HG03575 (cell line): Measurements from ENCODE around the gene AIRE.
"Not testable (repeated sequence)": the region's sequence is repeated elsewhere in the genome, so short reads cannot be mapped to it uniquely, and the experiment has no call there.

Source experiments
- ATAC-seq: cut with Tn5 transposase; IDR thresholded peaks from one replicate; pipeline ENCODE4 v1.9.1; 2021; ENCODE audit not compliant: unreplicated experiment, insufficient number of reproducible peaks, low FRiP score; ENCODE audit errors: extremely low read depth

Gene AIRE

DNA sequence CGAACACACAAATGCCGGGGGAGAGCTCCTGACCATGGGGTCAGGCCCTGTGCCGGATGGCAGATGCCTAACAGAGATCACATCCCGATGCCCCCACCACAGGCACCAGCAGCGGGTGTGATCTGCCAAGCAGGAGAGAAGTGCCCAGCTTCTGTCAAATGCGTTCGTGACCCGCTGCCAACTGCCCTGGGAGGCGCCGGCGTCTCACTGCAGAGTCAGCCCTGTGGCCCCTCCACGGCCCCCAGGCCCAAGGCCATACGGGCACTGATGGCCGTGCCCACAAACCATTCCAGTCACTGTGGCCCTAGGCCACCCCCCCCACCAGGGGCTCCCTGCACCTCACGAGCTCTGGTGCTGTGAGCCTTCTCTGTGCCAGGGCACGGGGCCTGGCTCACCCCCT, 45.5 kb downstream of the AIRE start:
- ATAC-seq, result no peak

DNA sequence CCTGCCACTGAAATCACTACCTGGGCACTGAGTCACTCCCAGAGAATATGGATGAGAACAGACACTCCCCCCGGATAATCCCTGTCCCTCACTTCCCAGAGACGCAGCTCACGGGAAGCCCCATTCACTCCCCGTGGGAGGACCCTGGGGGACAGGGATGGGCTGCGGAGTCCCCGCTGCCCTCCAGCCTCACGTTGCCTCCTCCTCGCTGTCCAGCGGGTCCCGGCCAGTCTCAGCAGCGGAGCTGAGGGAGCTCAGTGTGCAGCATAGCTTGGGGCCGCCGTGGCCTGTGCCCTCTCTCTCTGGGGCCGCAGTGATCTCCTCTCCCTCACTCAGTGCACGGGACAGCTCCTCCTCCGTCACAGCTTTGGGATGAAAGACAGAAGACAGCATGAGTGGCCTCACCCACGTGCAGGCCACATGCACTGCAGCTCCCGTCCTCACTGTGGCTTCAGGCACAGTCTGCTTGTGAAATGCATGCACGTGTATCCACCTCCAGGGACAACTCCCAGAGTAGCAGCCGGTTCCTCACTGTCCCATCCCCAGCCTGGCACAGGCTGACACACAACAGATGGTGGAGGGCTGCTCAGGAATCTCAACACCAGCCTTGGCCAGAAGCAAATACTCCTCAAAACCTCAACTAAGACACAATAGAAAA, 46.1 kb downstream of the AIRE start:
- ATAC-seq, result no peak

DNA sequence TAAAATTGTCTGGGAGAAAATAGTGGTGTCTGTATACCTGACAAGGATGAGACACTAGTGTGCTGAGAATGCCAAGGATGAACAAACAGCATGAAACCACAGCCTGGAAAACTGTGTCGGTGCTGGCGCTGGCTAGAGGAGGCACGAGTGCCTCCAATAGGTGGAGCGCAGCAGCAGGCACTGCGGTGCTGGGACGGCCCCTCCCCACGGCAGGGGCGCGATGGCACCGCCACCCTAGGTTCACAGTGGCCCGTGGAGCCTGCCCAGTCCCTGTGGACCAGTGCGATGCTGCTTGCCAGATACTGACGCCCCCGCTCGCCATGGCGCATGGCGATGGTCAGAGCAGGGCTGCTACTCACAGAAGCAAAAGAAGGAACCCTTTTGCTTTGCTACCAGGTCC, 46.7 kb downstream of the AIRE start:
- ATAC-seq, result no peak

DNA sequence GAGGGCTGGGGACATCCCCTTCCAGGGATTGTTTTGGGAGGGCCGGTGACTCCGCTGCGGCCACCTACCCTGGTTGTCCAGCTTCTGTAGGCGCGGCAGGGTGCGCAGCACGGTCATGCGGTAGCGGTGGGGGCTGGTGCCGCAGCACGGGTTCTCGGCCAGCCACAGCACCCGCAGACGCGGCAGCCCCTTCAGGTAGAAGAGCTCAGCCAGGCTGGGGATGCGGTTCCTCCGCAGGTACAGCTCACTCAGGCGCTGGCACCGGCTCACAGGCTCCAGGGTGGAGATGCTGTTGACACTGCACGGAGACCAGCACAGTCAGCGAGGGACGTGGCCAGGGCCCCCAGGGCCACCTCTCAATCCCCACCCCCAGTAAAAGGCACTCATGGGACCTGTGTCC, 47.3 kb downstream of the AIRE start:
- ATAC-seq, result no peak

DNA sequence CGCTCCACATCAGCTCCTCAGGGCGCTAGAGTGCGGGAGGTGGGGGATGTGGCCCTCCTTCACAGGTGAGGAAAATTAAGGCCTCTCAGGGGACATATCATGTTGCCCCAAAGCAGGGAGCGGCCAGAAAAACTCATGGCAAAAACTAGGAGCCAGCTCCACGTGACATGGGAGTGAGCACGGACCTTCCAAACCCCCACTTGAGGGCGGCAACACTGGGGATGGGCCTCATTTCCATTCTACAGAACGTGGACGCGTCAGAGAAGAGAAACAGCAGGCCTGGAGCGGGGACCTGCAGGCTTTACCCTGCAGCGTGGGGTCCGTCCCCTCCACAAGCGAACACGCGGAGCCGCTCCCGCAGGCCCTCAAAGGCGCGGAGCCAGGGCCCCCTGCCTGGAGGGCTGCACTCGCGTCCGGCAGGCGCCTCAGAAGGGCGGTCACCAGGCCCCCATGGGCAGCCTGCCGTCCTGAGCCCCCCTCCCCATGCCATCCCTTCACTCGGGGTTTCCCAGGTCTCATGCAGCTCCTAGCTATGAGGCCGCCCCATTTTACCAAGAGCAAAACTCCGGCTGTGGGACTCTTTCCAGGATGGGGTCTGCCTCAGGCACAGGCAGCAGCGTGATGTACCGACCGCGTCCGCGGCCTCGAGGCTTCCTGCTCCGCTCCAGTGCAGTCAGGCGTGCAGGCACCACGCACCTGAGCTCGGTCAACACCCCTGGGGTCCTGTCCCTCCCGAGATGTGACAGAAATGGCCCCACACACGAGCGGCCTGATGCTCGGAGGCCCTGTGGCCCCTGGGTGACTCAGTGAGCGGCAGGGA, 48.0 kb downstream of the AIRE start:
- no peak for ATAC-seq

DNA sequence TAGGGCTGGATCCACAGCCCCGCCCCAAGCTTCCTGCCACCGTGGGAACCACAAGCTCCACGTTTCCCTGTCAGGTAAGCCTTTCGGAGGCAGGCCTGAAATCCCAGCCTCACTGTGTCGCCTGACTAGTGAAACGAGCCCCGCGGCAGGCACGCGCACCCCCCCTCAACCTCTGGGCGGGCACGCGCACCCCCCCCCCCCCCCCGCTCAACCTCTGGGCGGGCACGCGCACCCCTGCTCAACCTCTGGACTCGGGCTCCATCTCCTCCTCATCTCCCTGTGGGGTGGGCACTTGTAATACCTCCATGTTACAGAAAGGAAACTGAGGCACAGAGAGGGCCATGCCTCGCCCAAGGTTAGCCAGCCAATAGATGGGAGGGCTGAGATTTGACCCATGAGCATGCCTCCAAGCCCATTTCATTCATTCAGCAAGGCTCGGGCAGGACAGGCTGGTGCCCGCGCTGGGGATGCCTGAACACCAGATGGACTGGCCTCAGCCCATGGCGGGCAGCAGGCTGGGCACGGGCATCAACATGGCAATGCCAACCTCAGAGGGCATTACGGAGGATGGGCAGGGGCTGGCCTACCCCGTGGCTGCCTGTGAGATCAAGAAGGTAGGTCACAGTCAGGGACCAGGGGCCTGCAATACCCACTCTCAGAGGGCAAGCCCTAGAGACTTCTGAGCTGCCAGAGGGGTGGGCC, 48.8 kb downstream of the AIRE start:
- ATAC-seq, result no peak

DNA sequence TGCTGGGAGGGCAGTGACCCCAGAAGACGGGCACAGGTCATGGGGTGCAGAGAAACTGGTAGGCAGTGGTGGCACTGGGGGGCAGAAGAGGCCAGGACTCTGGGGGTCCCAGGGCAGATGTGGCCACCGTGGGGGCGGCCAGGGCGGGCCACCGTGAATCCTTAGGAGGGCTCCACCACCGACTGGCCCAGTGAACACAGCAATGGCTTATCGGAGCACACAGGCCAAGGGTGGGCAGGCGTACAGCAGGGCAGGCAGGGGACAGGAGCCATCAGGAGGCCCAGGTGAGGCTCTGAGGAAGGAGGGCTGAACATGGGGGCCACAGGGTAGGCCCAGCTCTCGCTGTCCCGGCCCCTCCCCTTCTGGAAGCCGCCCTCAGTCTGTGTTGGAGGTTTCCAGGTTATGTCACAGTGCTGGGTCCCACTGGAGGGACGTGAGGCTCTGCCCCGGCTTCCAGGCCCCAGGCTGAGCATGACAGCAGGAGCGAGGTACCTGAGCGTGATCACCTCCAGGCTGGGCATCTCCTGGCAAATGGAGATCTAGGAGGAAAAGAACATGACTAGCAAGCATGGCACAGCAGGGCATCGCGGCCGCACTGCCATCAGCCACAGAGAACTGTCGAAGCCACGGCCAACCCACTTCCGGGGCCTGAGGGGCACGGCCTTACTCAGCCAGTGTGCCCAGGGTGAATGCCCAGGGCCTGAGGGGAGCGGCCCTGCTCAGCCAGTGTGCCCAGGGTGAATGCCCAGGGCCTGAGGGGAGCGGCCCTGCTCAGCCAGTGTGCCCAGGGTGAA, 49.8 kb downstream of the AIRE start:
- ATAC-seq, result no peak

DNA sequence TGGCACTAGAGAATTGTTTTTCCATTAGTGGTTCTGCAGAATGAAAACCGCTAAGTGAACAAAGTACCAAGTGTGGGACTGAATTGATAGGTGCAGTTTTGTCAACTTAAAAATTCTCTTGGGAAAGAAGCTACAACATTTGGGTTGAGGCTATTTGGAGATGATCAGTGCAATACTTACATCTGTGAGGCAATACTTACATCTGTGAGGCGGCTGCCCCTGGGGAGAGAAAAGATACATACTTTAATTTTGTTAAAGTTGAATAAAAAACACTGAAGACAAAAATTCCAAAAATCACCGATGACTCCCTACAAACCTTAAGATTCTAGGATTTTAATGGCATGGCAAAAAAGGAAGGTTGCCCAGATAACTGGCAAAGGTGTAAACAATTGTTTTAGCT, 51.8 kb downstream of the AIRE start:
- ATAC-seq, result no peak

DNA sequence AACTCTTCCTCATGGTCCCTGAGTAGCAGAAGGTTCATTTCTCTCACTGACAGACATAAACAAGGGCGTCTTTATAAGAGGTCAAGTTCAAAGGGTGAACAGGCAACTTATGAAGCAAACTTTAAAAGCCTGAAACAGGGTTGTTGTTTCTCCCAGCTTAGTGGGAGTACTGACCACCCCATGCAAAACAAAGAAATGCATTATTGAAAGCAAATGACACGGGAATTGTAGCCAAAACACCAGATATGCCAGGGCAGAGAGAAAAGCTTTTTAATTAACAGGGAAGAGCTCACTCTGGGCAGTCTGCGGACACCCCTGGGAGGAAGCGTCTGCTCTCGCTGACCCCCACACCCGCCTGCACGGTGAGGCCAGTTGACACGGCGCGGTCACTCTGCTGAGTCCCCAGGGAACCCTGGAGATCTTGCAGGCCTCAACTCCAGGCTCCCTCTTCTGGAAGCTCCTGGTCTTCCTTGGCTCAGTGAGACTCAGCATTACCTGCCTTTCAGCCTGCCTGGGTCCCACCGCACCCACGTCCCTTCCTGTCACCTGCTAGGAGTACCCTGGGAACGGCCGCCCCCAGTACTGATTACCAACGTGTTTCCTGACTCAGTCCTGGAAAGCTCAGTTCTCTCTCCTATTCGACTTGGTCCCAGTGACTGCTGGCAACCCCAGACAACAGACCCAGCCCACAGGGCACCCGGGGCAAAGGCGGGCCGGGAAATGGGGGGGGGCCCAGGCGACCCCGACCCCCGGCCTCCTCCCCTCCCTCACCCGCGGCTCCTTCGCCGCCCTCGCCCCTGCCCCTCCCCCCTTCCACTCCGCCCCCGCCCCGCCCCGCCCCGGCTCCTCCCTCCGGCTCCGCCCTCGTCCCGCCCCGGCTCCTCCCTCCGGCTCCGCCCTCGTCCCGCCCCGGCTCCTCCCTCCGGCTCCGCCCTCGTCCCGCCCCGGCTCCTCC, 52.5 kb downstream of the AIRE start:
- no peak for ATAC-seq

DNA sequence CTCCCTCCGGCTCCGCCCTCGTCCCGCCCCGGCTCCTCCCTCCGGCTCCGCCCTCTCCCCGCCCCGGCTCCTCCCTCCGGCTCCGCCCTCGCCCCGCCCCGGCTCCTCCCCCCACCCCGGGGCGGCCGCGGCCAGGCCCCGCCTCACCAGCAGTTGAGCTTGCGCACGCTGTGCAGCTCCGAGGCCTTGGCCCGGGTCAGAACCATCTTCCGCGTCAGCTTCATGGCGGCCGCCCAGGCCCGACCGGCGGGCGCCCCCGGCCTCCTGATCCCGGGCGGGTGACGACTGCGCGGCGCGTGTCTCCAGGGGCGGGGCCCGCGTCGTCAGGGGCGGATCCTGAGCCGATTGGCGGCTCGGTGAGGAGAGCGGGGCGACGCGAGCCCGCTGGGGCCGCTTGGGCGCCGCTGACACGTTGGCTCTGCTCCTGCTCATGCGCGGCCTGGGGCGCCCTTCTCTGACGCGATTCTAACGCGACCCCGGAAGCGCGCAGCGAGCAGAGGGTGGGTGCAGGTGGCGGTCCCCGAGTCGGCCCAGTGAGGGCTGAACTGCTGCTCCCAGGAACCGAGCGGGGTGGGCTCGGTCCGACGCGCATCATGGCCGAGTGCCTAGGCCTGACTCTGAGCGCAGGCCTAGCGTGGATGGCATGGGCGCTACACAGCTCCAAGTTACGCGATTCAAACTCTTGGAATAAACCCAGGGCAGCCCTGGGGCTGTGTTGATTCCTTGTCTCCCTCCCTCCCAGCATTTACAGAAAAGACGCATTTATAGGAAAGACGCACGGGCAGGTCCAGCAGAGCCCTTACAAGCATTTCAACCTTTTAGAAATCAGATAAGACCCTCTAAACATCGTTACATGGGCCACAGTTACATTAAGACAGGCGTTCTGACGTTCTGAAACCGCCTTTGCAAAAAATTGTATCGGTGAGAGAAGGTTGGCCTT, 53.6 kb downstream of the AIRE start, which contains the start of gene CFAP410:
Gene CFAP410 (minus strand): TSS at position 420 of the 940 bp plus-strand sequence. CDS start 196 bp downstream, at position 224.
- ATAC-seq, result peak; percentile 34

DNA sequence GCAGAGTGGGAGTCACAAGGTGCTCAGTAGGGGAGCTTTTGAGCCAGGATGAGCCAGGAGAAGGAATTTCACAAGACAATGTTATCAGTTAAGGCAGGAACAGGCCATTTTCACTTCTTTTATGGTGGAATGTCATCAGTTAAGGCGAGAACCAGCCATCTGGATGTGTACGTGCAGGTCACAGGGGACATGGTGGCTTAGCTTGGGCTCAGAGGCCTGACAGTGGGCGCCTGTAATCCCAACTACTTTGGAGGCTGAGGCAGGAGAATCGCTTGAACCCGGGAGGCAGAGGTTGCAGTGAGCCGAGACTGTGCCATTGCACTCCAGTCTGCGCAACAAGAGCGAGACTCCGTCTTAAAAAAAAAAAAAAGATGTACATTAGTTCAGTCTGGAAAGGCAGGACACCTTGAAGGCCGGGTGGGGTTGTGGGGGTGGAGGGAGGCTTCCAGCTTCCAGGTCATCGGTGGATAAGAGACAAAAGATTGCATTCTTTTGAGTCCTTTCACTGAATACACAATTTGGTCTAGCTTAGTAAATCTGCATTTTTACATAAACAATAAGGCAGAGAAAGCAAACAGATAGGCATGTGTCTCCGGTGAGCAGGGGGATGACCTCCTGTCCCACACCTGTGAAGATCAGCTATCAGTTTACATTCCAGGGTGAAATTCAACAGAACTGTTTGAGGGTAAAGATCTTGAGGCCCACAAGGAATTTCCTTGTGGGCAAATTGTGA, 56.2 kb downstream of the AIRE start:
- not testable (repeated sequence) for ATAC-seq

DNA sequence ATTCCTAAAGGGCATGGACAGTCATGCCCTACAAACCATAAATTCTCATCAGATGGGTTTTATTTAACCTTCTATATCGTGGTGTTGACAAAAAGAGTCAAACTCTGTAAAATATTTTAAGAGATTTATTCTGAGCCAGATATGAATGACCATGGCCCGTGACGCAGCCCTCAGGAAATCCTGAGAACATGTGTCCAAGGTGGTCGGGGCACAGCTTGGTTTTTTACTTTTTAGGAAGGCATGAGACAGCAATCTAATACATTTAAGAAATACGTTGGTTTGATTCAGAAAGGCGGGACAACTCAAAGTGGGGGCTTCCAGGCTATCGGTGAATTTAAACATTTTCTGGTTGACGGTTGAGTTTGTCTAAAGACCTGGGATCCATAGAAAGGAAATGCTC, 57.3 kb downstream of the AIRE start:
- not testable (repeated sequence) for ATAC-seq

DNA sequence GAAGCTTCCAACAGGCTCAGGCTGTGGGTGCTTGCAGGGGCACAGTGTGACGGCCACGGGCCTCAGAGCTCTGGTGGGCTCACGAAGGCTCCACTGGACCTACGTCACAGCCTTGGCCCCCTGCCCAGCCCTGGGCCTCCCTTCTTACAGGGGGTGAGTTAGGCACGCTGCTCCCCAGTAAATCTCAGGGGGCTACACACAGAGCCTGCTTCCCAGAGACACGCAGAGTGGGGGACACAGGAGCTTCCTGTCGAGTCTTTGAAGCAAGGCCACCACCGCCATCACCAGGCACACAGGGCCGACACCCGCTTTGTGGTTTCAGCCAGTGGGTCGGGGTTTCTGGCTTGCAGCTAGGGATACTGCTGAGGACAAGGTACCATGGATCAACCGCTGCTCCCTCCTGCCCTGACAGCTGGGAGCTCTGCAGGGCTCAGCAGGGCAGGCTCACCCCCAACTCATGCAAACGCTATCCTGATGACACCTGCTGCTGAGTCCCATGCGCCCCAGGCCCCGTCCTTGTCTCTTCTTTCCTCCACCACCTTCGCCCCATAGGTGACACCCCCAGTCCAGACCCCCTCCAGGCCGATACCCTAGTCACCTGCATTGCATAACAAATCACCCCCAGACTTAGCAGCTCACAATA, 59.0 kb downstream of the AIRE start:
- no peak for ATAC-seq

DNA sequence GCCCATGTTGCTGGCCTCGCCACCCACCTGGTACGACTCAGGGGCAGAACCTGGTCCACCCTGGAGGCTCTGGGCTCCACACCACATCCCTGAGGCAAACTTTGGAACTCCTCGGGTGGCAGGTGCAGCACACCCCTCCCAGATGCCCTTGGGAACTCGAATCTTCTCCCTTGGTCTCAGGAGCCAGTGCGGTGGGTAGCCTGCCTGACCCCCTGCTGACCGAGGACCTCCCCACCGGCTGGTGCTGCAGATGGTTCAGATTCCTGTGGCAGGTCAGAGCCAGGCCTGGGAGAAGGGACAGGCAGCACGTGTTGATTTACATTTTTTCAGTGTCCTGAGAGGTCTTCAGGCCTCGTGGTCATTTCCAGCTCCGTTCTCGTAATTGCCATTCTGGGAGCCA, 59.8 kb downstream of the AIRE start:
- ATAC-seq, result no peak

DNA sequence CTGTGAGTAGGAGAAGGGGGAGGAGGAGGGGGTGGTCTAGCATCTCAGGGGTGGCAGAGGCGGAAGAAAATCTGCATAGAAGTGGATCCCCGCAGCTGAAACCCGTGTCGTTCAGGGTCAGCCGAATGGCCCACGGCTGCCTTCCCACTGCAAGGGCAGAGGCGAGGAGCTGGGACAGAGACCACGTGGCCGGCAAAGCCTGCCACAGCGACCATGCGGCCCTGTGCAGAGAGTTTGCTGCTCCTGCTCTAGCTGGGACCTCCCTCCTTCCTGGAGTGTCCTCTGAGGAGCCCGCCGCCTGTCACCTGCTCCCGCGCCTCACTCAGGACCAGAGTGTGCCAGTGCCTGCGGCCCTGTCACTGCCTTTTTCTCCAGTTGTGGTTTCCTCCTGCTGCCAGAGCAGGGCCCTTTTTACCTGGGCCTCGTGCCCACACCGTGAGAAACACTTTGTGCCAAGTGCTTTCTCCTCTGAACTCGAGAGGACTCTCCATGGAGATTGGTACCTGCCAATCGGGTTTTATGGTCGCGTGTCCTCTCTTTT, 62.3 kb downstream of the AIRE start:
- no peak for ATAC-seq
